ENCODE results near the gene C19orf73.

- TF ChIP-seq CTCF (IDR thresholded peaks at IDR 0.05) (no peak), POLR2A (IDR thresholded peaks at IDR 0.05) (no peak)
Observed at GRCh38 chr19:49141352-49141751, 22.4 kb upstream of the C19orf73 start.
